ENCODE results near the gene HOXD3.

- TF ChIP-seq CTCF (IDR thresholded peaks at IDR 0.05) (no peak), RAD21 (IDR thresholded peaks at IDR 0.05; ENCODE audit: low read length) (no peak), JUND (IDR thresholded peaks at IDR 0.05) (no peak)
Observed at GRCh38 chr2:176151442-176152287, 5.4 kb upstream of the HOXD3 start, which contains the start of gene HOXD4.
